CD4-positive, alpha-beta T cell treated with Interleukin-17A for 1 hour (primary cell): ENCODE measurements around the gene GDF15.
"Not testable (repeated sequence)": the region's sequence is repeated elsewhere in the genome, so short reads cannot be mapped to it uniquely, and the experiment has no call there.

Experiments used
- DNase-seq: peaks from one replicate; pipeline ENCODE4 v3.0.0-alpha.2; 2020

Gene GDF15

GRCh38 chr19:18385675-18386542 lies at the start of gene GDF15:
Gene GDF15, plus strand, starts transcription at chr19:18386158. Its CDS starts 32 bp downstream, at chr19:18386190.
- DNase-seq = no peak

GRCh38 chr19:18338541-18338940 lies 47.4 kb upstream of the GDF15 start:
- DNase-seq = no peak

- DNase-seq = no peak
These were observed 46.2 kb upstream of the GDF15 start for GRCh38 chr19:18339723-18340122.

GRCh38 chr19:18340190-18340989 lies 45.6 kb upstream of the GDF15 start, which contains the start of gene PGPEP1:
Gene PGPEP1, plus strand, starts transcription at chr19:18340598. Its CDS starts 84 bp downstream, at chr19:18340682.
- peak; percentile 56 for DNase-seq

GRCh38 chr19:18340990-18341868 lies 44.7 kb upstream of the GDF15 start:
- peak; percentile 68 for DNase-seq

GRCh38 chr19:18342090-18342632 lies 43.8 kb upstream of the GDF15 start:
- no peak for DNase-seq

- no peak for DNase-seq
These were observed 41.4 kb upstream of the GDF15 start for GRCh38 chr19:18344582-18344950.

- DNase-seq = no peak
These were observed 40.7 kb upstream of the GDF15 start for GRCh38 chr19:18345296-18345695.

GRCh38 chr19:18346091-18346490 lies 39.9 kb upstream of the GDF15 start:
- DNase-seq = no peak

GRCh38 chr19:18348171-18348570 lies 37.8 kb upstream of the GDF15 start:
- DNase-seq = no peak

- DNase-seq = not testable (repeated sequence)
These were observed 37.1 kb upstream of the GDF15 start for GRCh38 chr19:18348818-18349339.

GRCh38 chr19:18349524-18350128 lies 36.3 kb upstream of the GDF15 start:
- DNase-seq = peak; percentile 20

GRCh38 chr19:18350490-18350889 lies 35.5 kb upstream of the GDF15 start:
- DNase-seq = no peak

- no peak for DNase-seq
These were observed 34.4 kb upstream of the GDF15 start for GRCh38 chr19:18351544-18351943.

GRCh38 chr19:18353378-18354005 lies 32.5 kb upstream of the GDF15 start:
- no peak for DNase-seq

- not testable (repeated sequence) for DNase-seq
These were observed 31.2 kb upstream of the GDF15 start for GRCh38 chr19:18354743-18355142.

GRCh38 chr19:18357041-18357440 lies 28.9 kb upstream of the GDF15 start:
- no peak for DNase-seq

GRCh38 chr19:18361646-18362045 lies 24.3 kb upstream of the GDF15 start:
- no peak for DNase-seq

- DNase-seq = no peak
These were observed 22.9 kb upstream of the GDF15 start for GRCh38 chr19:18362934-18363542.

- no peak for DNase-seq
These were observed 22.2 kb upstream of the GDF15 start for GRCh38 chr19:18363787-18364186.
